ENCODE data around the gene AKT2.

DNA sequence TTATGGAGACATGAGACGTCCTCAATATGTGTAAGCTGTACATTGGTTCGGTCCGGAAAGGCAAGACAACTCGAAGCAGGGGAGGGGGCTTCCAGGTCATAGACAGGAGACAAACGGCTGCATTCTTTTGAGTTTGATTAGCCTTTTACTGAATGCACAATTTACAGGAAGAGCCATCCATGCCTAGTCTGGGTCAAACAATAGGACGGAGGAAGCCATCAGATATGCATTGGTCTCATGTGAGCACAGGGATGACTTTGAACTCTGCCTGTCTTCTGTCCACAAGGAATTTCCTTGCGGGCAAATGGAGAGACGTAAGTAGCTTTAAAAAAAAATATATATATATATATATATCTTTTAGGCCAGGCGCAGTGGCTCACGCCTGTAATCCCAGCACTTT lies 56.8 kb downstream of the AKT2 start:
- TF ChIP-seq, protein P1, sequence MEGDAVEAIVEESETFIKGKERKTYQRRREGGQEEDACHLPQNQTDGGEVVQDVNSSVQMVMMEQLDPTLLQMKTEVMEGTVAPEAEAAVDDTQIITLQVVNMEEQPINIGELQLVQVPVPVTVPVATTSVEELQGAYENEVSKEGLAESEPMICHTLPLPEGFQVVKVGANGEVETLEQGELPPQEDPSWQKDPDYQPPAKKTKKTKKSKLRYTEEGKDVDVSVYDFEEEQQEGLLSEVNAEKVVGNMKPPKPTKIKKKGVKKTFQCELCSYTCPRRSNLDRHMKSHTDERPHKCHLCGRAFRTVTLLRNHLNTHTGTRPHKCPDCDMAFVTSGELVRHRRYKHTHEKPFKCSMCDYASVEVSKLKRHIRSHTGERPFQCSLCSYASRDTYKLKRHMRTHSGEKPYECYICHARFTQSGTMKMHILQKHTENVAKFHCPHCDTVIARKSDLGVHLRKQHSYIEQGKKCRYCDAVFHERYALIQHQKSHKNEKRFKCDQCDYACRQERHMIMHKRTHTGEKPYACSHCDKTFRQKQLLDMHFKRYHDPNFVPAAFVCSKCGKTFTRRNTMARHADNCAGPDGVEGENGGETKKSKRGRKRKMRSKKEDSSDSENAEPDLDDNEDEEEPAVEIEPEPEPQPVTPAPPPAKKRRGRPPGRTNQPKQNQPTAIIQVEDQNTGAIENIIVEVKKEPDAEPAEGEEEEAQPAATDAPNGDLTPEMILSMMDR (optimal IDR thresholded peaks at IDR 0.05 in 1 of 3, IDR thresholded peaks at IDR 0.05 in 1 of 3, conservative IDR thresholded peaks at IDR 0.05 in 1 of 3; ENCODE audit: extremely low read depth in 1 of 3, insufficient read depth in 2 of 3, low read length in 3 of 3), result no peak
- TF ChIP-seq EZH2 (IDR thresholded peaks at IDR 0.05; ENCODE audit: low read length), result no peak

All from keratinocyte (primary cell).